ENCODE measurements around the gene JPH2.
"Not testable (repeated sequence)": the region's sequence is repeated elsewhere in the genome, so short reads cannot be mapped to it uniquely, and the experiment has no call there.

JPH2 gene

GRCh38 chr20:44153636-44154043 is 33.3 kb downstream of the JPH2 start:
- DNase-seq: no peak

GRCh38 chr20:44151621-44152416 is 35.2 kb downstream of the JPH2 start:
- DNase-seq: no peak

- no peak for DNase-seq
Observed at GRCh38 chr20:44146272-44146671, 40.7 kb downstream of the JPH2 start.

GRCh38 chr20:44145131-44145775 is 41.7 kb downstream of the JPH2 start:
- no peak for DNase-seq

- DNase-seq: no peak
Observed at GRCh38 chr20:44143936-44144335, 43.1 kb downstream of the JPH2 start.

GRCh38 chr20:44142413-44142812 is 44.6 kb downstream of the JPH2 start:
- no peak for DNase-seq

GRCh38 chr20:44141873-44142272 is 45.1 kb downstream of the JPH2 start:
- no peak for DNase-seq

- DNase-seq: no peak
Observed at GRCh38 chr20:44138867-44139266, 48.1 kb downstream of the JPH2 start.

- no peak for DNase-seq
Observed at GRCh38 chr20:44137266-44137801, 49.7 kb downstream of the JPH2 start.

GRCh38 chr20:44136579-44137265 is 50.3 kb downstream of the JPH2 start:
- no peak for DNase-seq

- no peak for DNase-seq
Observed at GRCh38 chr20:44135417-44136204, 51.4 kb downstream of the JPH2 start.

- no peak for DNase-seq
Observed at GRCh38 chr20:44135012-44135412, 52.0 kb downstream of the JPH2 start.

GRCh38 chr20:44133424-44133823 is 53.6 kb downstream of the JPH2 start:
- no peak for DNase-seq

- no peak for DNase-seq
Observed at GRCh38 chr20:44131704-44132103, 55.3 kb downstream of the JPH2 start.

- DNase-seq: no peak
Observed at GRCh38 chr20:44129911-44130718, 56.9 kb downstream of the JPH2 start.

- DNase-seq: not testable (repeated sequence)
Observed at GRCh38 chr20:44129300-44129699, 57.7 kb downstream of the JPH2 start.

GRCh38 chr20:44126445-44126844 is 60.5 kb downstream of the JPH2 start:
- DNase-seq: no peak

- DNase-seq: no peak
Observed at GRCh38 chr20:44125332-44126127, 61.5 kb downstream of the JPH2 start.

GRCh38 chr20:44123874-44124535 is 63.0 kb downstream of the JPH2 start:
- DNase-seq: no peak

GRCh38 chr20:44123251-44123650 is 63.7 kb downstream of the JPH2 start:
- DNase-seq: no peak
